HepG2 (cell line): ENCODE measurements around the gene KARS1. TPM values are rescaled to one million over a fixed set of nuclear protein-coding genes. Genes with fewer than 3 reads are reported as not detected.

Experiments
- ATF3 ChIP-seq: sonication (generic); formaldehyde crosslinking; IDR thresholded peaks from 2 replicates; pipeline ENCODE4 v1.4.0; 2020; ENCODE audit warnings: missing genetic modification reagents
- CBFB ChIP-seq: sonication (generic); formaldehyde crosslinking; IDR thresholded peaks from 2 replicates; pipeline ENCODE4 v1.4.0; 2020; ENCODE audit warnings: missing genetic modification reagents
- EED ChIP-seq: sonication (generic); formaldehyde crosslinking; IDR thresholded peaks from 2 replicates; pipeline ENCODE4 v1.5.0; 2020; ENCODE audit warnings: mild to moderate bottlenecking, missing genetic modification reagents
- GABPB1 ChIP-seq: IDR thresholded peaks from 2 replicates; pipeline ENCODE4 v1.6.1; 2016; ENCODE audit warnings: mild to moderate bottlenecking, missing genetic modification reagents, moderate library complexity, missing compliant biosample characterization
- HNRNPLL ChIP-seq: fragments of 200-400 bp; formaldehyde crosslinking; IDR thresholded peaks from 2 replicates; pipeline ENCODE4 v1.6.1; 2017; ENCODE audit warnings: mild to moderate bottlenecking, low read depth, low read length; ENCODE audit not compliant: poor library complexity, severe bottlenecking
- HOXD1 ChIP-seq: sonication (generic); formaldehyde crosslinking; IDR thresholded peaks from 2 replicates; pipeline ENCODE4 v1.5.0; 2020; ENCODE audit warnings: missing genetic modification reagents
- KLF6 ChIP-seq: IDR thresholded peaks from 2 replicates; pipeline ENCODE4 v1.8.0; 2016; ENCODE audit warnings: missing biosample characterization, missing genetic modification reagents
- PTBP1 ChIP-seq: fragments of 200-400 bp; formaldehyde crosslinking; IDR thresholded peaks from 2 replicates; pipeline ENCODE4 v1.6.1; 2018; ENCODE audit warnings: low read length, low read depth; ENCODE audit not compliant: poor library complexity, severe bottlenecking
- RARA ChIP-seq: IDR thresholded peaks from 2 replicates; pipeline ENCODE4 v1.6.1; 2016; ENCODE audit warnings: missing genetic modification reagents, missing compliant biosample characterization
- SALL2 ChIP-seq: sonication (generic); formaldehyde crosslinking; IDR thresholded peaks from 2 replicates; pipeline ENCODE4 v1.8.1; 2023; ENCODE audit warnings: mild to moderate bottlenecking, missing genetic modification reagents, inconsistent platforms
- SAP130 ChIP-seq: IDR thresholded peaks from 2 replicates; pipeline ENCODE4 v1.6.1; 2016; ENCODE audit warnings: low read depth
- SCMH1 ChIP-seq: sonication (generic); formaldehyde crosslinking; IDR thresholded peaks from 2 replicates; pipeline ENCODE4 v1.9.0; 2021; ENCODE audit warnings: missing genetic modification reagents, mild to moderate bottlenecking, borderline replicate concordance
- SMAD1 ChIP-seq: sonication (generic); formaldehyde crosslinking; IDR thresholded peaks from 2 replicates; pipeline ENCODE4 v1.4.0; 2020; ENCODE audit warnings: missing genetic modification reagents, low read depth, mild to moderate bottlenecking, borderline replicate concordance
- U2AF2 ChIP-seq: fragments of 200-400 bp; formaldehyde crosslinking; IDR thresholded peaks from 2 replicates; pipeline ENCODE4 v1.6.1; 2017; ENCODE audit warnings: low read depth, mild to moderate bottlenecking, low read length
- XRCC5 ChIP-seq: fragments of 200-400 bp; formaldehyde crosslinking; optimal IDR thresholded peaks from 2 replicates; pipeline ENCODE3; 2017; ENCODE audit warnings: mild to moderate bottlenecking, low read length
- ZSCAN9 ChIP-seq: IDR thresholded peaks from 2 replicates; pipeline ENCODE4 v1.6.1; 2016; ENCODE audit warnings: borderline replicate concordance
- polyA plus RNA-seq, 8 experiments: library from polyadenylated mRNA; depleted of rRNA in 3 of 8; stranded (reverse) in 7 of 8; unstranded in 1 of 8; fragments of >200 nt; fragmentation: Illumina TruSeq in 4 of 8; extraction: Trizol in 4 of 8; gene quantifications; 2 replicates each; pipeline versions ENCODE4 v1.2.1 to v1.2.3, GENCODE V29; 2011 to 2016; ENCODE audit warnings: low read depth in 4 of 8, missing spikeins in 1 of 8, mixed read lengths in 1 of 8; ENCODE audit not compliant: insufficient read depth in 1 of 8
- total RNA-seq, 5 experiments: library from RNA; depleted of rRNA; stranded (reverse); fragments of >200 nt; fragmentation: Illumina TruSeq; extraction: Trizol; gene quantifications; 2 replicates each; pipeline ENCODE4 v1.2.3, GENCODE V29; 2016; ENCODE audit warnings: low read depth in 1 of 5
- TF ChIP-seq, protein P1 (sequence below): sonication (generic); formaldehyde crosslinking; IDR thresholded peaks from 2 replicates; pipeline ENCODE4 v1.5.0; 2020; ENCODE audit warnings: mild to moderate bottlenecking, missing genetic modification reagents, borderline replicate concordance
- TF ChIP-seq, protein P2 (sequence below): IDR thresholded peaks from 2 replicates; pipeline ENCODE4 v1.6.1; 2012; ENCODE audit warnings: low read depth, low read length, improper control_type of control experiment
- TF ChIP-seq, protein P3 (sequence below): fragments of 450-650 bp; IDR thresholded peaks from 2 replicates; pipeline ENCODE4 v1.6.1; 2017

KARS1 gene
- total and polyA plus RNA-seq, 2 of the 13 experiments (the other 11 are each of a cell fraction or from before 2014, with no cell fraction given) = 141 to 276 TPM

DNA sequence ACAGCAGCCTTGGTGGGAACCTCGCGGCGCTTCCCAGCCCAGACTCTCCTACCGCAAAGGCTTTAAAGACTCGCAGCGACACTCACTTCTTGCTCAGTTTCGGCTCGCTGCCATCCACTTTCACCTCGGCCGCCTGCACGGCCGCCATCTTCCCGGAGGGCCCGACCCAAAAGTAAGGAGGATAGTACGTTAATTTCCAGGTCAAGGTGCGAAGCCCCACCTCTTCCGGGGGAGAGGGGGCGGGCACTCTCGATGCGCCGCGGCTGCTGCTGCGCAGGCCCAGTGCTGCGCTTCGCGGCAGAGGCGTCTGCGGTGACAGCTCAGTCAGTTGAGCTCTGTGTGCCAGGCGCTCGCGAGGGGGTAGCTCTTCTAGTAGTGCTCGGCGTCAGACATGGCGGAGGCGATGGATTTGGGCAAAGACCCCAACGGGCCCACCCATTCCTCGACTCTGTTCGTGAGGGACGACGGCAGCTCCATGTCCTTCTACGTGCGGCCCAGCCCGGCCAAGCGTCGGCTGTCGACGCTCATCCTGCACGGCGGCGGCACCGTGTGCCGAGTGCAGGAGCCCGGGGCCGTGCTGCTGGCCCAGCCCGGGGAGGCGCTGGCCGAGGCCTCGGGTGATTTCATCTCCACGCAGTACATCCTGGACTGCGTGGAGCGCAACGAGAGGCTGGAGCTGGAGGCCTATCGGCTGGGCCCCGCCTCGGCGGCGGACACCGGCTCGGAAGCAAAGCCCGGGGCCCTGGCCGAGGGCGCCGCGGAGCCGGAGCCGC lies at the start of gene KARS1, which contains the start of gene TERF2IP (continued):
- TF ChIP-seq, protein P1, sequence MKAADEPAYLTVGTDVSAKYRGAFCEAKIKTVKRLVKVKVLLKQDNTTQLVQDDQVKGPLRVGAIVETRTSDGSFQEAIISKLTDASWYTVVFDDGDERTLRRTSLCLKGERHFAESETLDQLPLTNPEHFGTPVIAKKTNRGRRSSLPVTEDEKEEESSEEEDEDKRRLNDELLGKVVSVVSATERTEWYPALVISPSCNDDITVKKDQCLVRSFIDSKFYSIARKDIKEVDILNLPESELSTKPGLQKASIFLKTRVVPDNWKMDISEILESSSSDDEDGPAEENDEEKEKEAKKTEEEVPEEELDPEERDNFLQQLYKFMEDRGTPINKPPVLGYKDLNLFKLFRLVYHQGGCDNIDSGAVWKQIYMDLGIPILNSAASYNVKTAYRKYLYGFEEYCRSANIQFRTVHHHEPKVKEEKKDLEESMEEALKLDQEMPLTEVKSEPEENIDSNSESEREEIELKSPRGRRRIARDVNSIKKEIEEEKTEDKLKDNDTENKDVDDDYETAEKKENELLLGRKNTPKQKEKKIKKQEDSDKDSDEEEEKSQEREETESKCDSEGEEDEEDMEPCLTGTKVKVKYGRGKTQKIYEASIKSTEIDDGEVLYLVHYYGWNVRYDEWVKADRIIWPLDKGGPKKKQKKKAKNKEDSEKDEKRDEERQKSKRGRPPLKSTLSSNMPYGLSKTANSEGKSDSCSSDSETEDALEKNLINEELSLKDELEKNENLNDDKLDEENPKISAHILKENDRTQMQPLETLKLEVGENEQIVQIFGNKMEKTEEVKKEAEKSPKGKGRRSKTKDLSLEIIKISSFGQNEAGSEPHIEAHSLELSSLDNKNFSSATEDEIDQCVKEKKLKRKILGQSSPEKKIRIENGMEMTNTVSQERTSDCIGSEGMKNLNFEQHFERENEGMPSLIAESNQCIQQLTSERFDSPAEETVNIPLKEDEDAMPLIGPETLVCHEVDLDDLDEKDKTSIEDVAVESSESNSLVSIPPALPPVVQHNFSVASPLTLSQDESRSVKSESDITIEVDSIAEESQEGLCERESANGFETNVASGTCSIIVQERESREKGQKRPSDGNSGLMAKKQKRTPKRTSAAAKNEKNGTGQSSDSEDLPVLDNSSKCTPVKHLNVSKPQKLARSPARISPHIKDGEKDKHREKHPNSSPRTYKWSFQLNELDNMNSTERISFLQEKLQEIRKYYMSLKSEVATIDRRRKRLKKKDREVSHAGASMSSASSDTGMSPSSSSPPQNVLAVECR = peak; percentile 94
- TF ChIP-seq EED (CRISPR knock-in tag) = no peak; the same call in 1 of the 2 replicates
- TF ChIP-seq ATF3 (CRISPR knock-in tag) = no peak; the same call in 1 of the 2 replicates
- TF ChIP-seq ZSCAN9 (CRISPR knock-in tag) = peak; percentile 61; the same call in 1 of the 2 replicates
- TF ChIP-seq SALL2 (CRISPR knock-in tag) = peak; percentile 63
- TF ChIP-seq CBFB = peak; percentile 80
- TF ChIP-seq PTBP1 = peak; percentile 35
- TF ChIP-seq RARA (CRISPR knock-in tag) = no peak
- TF ChIP-seq, protein P2, sequence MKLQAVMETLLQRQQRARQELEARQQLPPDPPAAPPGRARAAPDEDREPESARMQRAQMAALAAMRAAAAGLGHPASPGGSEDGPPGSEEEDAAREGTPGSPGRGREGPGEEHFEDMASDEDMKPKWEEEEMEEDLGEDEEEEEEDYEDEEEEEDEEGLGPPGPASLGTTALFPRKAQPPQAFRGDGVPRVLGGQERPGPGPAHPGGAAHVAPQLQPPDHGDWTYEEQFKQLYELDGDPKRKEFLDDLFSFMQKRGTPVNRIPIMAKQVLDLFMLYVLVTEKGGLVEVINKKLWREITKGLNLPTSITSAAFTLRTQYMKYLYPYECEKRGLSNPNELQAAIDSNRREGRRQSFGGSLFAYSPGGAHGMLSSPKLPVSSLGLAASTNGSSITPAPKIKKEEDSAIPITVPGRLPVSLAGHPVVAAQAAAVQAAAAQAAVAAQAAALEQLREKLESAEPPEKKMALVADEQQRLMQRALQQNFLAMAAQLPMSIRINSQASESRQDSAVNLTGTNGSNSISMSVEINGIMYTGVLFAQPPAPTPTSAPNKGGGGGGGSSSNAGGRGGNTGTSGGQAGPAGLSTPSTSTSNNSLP = no peak; the same call in 1 of the 2 replicates
- TF ChIP-seq, protein P3, sequence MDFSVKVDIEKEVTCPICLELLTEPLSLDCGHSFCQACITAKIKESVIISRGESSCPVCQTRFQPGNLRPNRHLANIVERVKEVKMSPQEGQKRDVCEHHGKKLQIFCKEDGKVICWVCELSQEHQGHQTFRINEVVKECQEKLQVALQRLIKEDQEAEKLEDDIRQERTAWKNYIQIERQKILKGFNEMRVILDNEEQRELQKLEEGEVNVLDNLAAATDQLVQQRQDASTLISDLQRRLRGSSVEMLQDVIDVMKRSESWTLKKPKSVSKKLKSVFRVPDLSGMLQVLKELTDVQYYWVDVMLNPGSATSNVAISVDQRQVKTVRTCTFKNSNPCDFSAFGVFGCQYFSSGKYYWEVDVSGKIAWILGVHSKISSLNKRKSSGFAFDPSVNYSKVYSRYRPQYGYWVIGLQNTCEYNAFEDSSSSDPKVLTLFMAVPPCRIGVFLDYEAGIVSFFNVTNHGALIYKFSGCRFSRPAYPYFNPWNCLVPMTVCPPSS = no peak
- peak; percentile 97 for TF ChIP-seq SAP130 (CRISPR knock-in tag)
- peak; percentile 64; the same call in 1 of the 2 replicates for TF ChIP-seq HOXD1 (CRISPR knock-in tag)
- TF ChIP-seq HNRNPLL = peak; percentile 89
- peak; percentile 11; the same call in 1 of the 2 replicates for TF ChIP-seq SMAD1 (CRISPR knock-in tag)
- peak; percentile 88; the same call in 1 of the 2 replicates for TF ChIP-seq KLF6 (CRISPR knock-in tag)
- no peak for TF ChIP-seq SCMH1 (CRISPR knock-in tag)
- peak; percentile 99 for TF ChIP-seq GABPB1 (CRISPR knock-in tag)
- 0 out of 2 replicates have a peak, but pooled peaks have one; percentile 41 for TF ChIP-seq U2AF2
- peak; percentile 76 for TF ChIP-seq XRCC5
